Chondrocyte (in vitro differentiated cells): Measurements from ENCODE around the gene PCDHGA10. TPM values are rescaled to one million over a fixed set of nuclear protein-coding genes. Genes with fewer than 3 reads are reported as not detected.

Experiments used
- DNase-seq: peaks from one replicate; pipeline ENCODE4 v3.0.0; 2021; ENCODE audit warnings: mixed read lengths, low spot score
- H3K27ac Mint-ChIP-seq: one replicate; pipeline ENCODE4 v1.8.0; 2021; ENCODE audit warnings: mild to moderate bottlenecking, moderate library complexity, mixed read lengths; ENCODE audit not compliant: unreplicated experiment
- H3K27me3 Mint-ChIP-seq: 2 replicates; pipeline ENCODE4 v1.8.0; 2021; ENCODE audit warnings: low read depth, mixed read lengths
- H3K36me3 Mint-ChIP-seq: 2 replicates; pipeline ENCODE4 v1.8.0; 2021; ENCODE audit warnings: low read depth, mixed read lengths
- H3K4me1 Mint-ChIP-seq: 2 replicates; pipeline ENCODE4 v1.8.0; 2021; ENCODE audit warnings: low read depth, mild to moderate bottlenecking, mixed read lengths
- H3K4me3 Mint-ChIP-seq: one replicate; pipeline ENCODE4 v1.8.0; 2021; ENCODE audit warnings: mild to moderate bottlenecking, moderate library complexity, mixed read lengths; ENCODE audit not compliant: unreplicated experiment
- H3K9me3 Mint-ChIP-seq: 2 replicates; pipeline ENCODE4 v1.8.0; 2021; ENCODE audit warnings: low read depth, mixed read lengths
- total RNA-seq: library from RNA; stranded (reverse); gene quantifications from 3 replicates; pipeline ENCODE4 v1.2.1, GENCODE V29; 2021
- TF ChIP-seq, protein P1 (sequence below): fragments of 200-600 bp; sonication (generic); IDR thresholded peaks from 2 replicates; pipeline ENCODE4 v1.5.0; 2021; ENCODE audit warnings: antibody characterized with exemption, mild to moderate bottlenecking, moderate library complexity

Gene PCDHGA10
- total RNA-seq, 1 donor from 2014 or later: 14.9 TPM

DNA sequence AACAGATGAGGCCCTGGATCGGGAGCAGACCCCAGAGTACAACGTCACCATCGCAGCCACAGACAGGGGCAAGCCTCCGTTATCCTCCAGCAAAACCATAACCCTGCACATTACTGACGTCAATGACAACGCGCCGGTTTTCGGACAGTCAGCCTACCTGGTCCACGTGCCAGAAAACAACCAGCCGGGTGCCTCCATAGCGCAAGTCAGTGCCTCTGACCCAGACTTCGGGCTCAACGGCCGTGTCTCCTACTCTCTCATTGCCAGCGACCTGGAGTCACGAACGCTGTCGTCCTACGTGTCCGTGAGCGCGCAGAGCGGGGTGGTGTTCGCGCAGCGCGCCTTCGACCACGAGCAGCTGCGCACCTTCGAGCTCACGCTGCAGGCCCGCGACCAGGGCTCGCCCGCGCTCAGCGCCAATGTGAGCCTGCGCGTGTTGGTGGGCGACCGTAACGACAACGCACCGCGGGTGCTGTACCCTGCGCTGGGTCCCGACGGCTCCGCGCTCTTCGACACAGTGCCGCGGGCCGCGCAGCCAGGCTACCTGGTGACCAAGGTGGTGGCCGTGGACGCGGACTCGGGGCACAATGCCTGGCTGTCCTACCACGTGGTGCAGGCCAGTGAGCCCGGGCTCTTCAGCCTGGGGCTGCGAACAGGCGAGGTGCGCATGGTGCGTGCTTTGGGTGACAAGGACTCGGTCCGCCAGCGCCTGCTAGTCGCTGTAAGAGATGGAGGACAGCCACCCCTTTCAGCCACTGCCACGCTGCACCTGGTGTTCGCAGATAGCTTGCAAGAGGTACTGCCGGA is 6.5 kb downstream of the PCDHGA10 start:
- TF ChIP-seq, protein P1, sequence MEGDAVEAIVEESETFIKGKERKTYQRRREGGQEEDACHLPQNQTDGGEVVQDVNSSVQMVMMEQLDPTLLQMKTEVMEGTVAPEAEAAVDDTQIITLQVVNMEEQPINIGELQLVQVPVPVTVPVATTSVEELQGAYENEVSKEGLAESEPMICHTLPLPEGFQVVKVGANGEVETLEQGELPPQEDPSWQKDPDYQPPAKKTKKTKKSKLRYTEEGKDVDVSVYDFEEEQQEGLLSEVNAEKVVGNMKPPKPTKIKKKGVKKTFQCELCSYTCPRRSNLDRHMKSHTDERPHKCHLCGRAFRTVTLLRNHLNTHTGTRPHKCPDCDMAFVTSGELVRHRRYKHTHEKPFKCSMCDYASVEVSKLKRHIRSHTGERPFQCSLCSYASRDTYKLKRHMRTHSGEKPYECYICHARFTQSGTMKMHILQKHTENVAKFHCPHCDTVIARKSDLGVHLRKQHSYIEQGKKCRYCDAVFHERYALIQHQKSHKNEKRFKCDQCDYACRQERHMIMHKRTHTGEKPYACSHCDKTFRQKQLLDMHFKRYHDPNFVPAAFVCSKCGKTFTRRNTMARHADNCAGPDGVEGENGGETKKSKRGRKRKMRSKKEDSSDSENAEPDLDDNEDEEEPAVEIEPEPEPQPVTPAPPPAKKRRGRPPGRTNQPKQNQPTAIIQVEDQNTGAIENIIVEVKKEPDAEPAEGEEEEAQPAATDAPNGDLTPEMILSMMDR: no peak
- H3K27me3 Mint-ChIP-seq: no peaks in the 10 kb centered on the region
- no peak for DNase-seq
- no peaks in the 10 kb centered on the region for H3K4me1 Mint-ChIP-seq
- H3K4me3 Mint-ChIP-seq: no peak overlapping the region
- peaks cover 63% of the 10 kb centered on the region for H3K36me3 Mint-ChIP-seq
- peaks cover 56% of the 10 kb centered on the region for H3K9me3 Mint-ChIP-seq
- no peak overlapping the region for H3K27ac Mint-ChIP-seq

DNA sequence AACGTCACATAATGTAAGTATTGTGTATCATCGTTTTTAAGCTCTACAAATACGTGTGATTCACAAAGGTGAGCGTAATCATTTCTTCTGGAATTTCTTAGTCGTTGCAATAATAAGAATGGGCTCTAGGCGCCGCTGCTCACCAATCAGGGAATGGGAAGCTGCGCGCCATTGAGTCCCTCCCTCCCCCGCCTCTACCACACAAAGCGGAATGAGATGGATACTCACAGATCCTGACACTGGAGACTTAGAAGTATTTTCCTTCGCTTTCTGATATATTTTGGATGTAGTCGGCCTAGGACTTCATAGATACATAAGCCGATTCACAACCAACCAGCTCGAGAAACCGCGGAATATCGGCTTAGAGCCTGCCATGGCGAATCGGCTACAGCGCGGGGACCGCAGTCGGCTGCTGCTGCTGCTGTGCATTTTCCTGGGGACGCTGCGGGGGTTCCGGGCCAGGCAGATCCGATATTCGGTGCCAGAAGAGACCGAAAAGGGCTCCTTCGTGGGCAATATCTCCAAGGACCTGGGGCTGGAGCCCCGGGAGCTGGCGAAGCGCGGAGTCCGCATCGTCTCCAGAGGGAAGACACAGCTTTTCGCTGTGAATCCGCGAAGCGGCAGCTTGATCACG is 8.2 kb downstream of the PCDHGA10 start, which contains the start of gene PCDHGA11:
Gene PCDHGA11, plus strand, starts transcription at position 197 of the 634 bp plus-strand sequence. Its CDS starts 177 bp downstream, at position 374.
- TF ChIP-seq, protein P1: peak; percentile 13
- no peaks in the 10 kb centered on the region for H3K27me3 Mint-ChIP-seq
- peaks cover 61% of the 10 kb centered on the region for H3K9me3 Mint-ChIP-seq
- no peak for DNase-seq
- no peak within 1 kb of the TSS for H3K4me3 Mint-ChIP-seq
- no peaks in the 10 kb centered on the region for H3K4me1 Mint-ChIP-seq
- peaks cover 64% of the 10 kb centered on the region for H3K36me3 Mint-ChIP-seq
- H3K27ac Mint-ChIP-seq: no peak within 1 kb of the TSS

DNA sequence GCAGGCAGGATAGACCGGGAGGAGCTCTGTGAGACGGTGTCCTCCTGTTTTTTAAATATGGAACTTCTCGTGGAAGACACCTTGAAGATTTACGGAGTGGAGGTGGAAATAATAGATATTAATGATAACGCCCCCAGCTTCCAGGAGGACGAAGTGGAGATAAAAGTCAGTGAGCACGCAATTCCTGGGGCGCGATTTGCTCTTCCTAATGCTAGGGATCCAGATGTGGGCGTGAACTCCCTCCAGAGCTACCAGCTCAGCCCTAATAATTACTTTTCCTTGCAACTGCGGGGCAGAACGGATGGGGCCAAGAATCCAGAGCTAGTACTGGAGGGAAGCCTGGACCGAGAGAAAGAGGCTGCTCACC is 8.7 kb downstream of the PCDHGA10 start:
- H3K4me1 Mint-ChIP-seq: no peaks in the 10 kb centered on the region
- H3K36me3 Mint-ChIP-seq: peaks cover 63% of the 10 kb centered on the region
- H3K9me3 Mint-ChIP-seq: peaks cover 63% of the 10 kb centered on the region
- no peak overlapping the region for H3K4me3 Mint-ChIP-seq
- TF ChIP-seq, protein P1: no peak
- H3K27ac Mint-ChIP-seq: no peak overlapping the region
- DNase-seq: no peak
- H3K27me3 Mint-ChIP-seq: no peaks in the 10 kb centered on the region

DNA sequence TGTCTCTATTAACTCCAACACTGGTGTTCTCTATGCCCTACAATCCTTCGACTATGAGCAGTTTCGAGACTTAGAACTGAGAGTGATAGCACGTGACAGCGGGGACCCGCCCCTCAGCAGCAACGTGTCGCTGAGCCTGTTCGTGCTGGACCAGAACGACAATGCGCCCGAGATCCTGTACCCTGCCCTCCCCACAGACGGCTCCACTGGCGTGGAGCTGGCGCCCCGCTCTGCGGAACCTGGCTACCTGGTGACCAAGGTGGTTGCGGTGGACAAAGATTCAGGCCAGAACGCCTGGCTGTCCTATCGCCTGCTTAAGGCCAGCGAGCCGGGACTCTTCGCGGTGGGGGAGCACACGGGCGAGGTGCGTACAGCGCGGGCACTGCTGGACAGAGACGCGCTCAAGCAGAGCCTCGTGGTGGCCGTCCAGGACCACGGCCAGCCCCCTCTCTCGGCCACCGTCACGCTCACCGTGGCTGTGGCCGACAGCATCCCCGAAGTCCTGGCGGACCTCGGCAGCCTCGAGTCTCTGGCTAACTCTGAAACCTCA is 10.0 kb downstream of the PCDHGA10 start:
- H3K36me3 Mint-ChIP-seq: peaks cover 67% of the 10 kb centered on the region
- no peaks in the 10 kb centered on the region for H3K4me1 Mint-ChIP-seq
- no peaks in the 10 kb centered on the region for H3K27me3 Mint-ChIP-seq
- no peak for DNase-seq
- H3K9me3 Mint-ChIP-seq: peaks cover 66% of the 10 kb centered on the region
- no peak overlapping the region for H3K4me3 Mint-ChIP-seq
- TF ChIP-seq, protein P1: no peak
- H3K27ac Mint-ChIP-seq: no peak overlapping the region

DNA sequence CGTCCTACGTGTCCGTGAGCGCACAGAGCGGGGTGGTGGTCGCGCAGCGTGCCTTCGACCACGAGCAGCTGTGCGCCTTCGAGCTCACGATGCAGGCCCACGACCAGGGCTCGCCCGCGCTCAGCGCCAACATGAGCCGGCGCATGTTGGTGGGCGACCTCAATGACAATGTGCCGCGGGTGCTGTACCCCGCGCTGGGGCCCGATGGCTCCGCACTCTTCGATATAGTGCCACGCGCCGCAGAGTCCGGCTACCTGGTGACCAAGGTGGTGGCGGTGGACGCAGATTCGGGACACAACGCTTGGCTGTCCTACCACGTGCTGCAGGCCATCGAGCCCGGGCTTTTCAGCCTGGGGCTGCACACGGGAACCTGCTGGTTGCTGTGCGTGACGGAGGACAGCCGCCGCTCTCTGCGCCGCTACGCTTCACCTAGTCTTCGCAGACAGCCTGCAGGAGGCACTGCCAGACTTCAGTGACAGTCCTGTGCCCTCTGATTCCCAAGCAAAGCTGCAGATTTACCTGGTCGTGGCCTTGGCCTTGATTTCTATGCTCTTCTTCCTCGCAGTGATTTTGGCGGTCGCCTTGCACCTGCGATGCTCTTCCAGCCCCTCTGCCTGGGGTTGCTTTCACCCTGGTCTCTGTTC is 15.1 kb downstream of the PCDHGA10 start:
- Mint-ChIP-seq H3K36me3 (peaks cover 60% of the 10 kb centered on the region), H3K4me1 (no peaks in the 10 kb centered on the region), H3K9me3 (peaks cover 58% of the 10 kb centered on the region), H3K27ac (no peak overlapping the region), H3K4me3 (no peak overlapping the region), H3K27me3 (no peaks in the 10 kb centered on the region)
- TF ChIP-seq, protein P1: no peak
- no peak for DNase-seq
